GM23338 (cell line): ENCODE data around the gene ADAMTSL2.

Experiments
- EZH2phosphoT487 ChIP-seq: fragments of 200-600 bp; sonication (generic); IDR thresholded peaks from one replicate; pipeline ENCODE4 v1.8.1; 2018; ENCODE audit warnings: antibody characterized with exemption; ENCODE audit not compliant: unreplicated experiment
- POLR2AphosphoS5 ChIP-seq: IDR thresholded peaks from 2 replicates; pipeline ENCODE4 v1.6.1; 2016; ENCODE audit warnings: antibody characterized with exemption, low read depth
- TF ChIP-seq, protein P1 (sequence below), 2 experiments: fragments of 200-600 bp in 1 of 2; sonication (generic) in 1 of 2; conservative IDR thresholded peaks; 2 replicates each; pipeline versions ENCODE4 v1.5.1 to v1.6.1; 2016 to 2017; ENCODE audit warnings: antibody characterized with exemption in 2 of 2, low read depth in 2 of 2, mild to moderate bottlenecking in 2 of 2, moderate library complexity in 1 of 2
- TF ChIP-seq, protein P2 (sequence below): IDR thresholded peaks from one replicate; pipeline ENCODE4 v1.6.1; 2018; ENCODE audit warnings: antibody characterized with exemption; ENCODE audit not compliant: unreplicated experiment

DNA sequence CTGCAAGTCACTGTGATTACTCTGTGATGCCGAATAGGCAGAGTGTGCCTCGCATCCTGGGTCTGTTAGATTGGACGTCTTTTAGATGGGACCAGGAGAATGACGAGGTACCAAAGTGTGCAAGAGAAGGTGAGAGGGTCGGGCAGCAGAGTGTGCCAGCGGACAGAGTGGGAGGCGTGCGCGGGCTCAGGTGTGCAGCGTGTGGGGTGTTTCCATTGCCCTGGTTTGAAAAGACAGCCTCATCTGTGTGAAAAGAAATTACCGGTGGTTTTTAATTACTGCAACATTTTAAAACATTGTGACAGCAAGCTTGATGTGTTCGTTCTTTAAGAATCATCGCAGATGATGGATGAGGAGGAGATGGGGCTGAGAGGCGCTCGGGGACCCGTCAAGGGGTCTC, 78.9 kb downstream of the ADAMTSL2 start:
- TF ChIP-seq, protein P1, sequence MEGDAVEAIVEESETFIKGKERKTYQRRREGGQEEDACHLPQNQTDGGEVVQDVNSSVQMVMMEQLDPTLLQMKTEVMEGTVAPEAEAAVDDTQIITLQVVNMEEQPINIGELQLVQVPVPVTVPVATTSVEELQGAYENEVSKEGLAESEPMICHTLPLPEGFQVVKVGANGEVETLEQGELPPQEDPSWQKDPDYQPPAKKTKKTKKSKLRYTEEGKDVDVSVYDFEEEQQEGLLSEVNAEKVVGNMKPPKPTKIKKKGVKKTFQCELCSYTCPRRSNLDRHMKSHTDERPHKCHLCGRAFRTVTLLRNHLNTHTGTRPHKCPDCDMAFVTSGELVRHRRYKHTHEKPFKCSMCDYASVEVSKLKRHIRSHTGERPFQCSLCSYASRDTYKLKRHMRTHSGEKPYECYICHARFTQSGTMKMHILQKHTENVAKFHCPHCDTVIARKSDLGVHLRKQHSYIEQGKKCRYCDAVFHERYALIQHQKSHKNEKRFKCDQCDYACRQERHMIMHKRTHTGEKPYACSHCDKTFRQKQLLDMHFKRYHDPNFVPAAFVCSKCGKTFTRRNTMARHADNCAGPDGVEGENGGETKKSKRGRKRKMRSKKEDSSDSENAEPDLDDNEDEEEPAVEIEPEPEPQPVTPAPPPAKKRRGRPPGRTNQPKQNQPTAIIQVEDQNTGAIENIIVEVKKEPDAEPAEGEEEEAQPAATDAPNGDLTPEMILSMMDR (conservative IDR thresholded peaks at IDR 0.05; ENCODE audit: low read depth in 2 of 2), result no peak
- TF ChIP-seq POLR2AphosphoS5, result no peak
- TF ChIP-seq, protein P2, sequence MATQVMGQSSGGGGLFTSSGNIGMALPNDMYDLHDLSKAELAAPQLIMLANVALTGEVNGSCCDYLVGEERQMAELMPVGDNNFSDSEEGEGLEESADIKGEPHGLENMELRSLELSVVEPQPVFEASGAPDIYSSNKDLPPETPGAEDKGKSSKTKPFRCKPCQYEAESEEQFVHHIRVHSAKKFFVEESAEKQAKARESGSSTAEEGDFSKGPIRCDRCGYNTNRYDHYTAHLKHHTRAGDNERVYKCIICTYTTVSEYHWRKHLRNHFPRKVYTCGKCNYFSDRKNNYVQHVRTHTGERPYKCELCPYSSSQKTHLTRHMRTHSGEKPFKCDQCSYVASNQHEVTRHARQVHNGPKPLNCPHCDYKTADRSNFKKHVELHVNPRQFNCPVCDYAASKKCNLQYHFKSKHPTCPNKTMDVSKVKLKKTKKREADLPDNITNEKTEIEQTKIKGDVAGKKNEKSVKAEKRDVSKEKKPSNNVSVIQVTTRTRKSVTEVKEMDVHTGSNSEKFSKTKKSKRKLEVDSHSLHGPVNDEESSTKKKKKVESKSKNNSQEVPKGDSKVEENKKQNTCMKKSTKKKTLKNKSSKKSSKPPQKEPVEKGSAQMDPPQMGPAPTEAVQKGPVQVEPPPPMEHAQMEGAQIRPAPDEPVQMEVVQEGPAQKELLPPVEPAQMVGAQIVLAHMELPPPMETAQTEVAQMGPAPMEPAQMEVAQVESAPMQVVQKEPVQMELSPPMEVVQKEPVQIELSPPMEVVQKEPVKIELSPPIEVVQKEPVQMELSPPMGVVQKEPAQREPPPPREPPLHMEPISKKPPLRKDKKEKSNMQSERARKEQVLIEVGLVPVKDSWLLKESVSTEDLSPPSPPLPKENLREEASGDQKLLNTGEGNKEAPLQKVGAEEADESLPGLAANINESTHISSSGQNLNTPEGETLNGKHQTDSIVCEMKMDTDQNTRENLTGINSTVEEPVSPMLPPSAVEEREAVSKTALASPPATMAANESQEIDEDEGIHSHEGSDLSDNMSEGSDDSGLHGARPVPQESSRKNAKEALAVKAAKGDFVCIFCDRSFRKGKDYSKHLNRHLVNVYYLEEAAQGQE, result no peak
- no peak for TF ChIP-seq EZH2phosphoT487
